ENCODE measurements around the gene LMO3.

GRCh38 chr12:16545836-16546235 lies 60.1 kb downstream of the LMO3 start:
- TF ChIP-seq, protein P1, sequence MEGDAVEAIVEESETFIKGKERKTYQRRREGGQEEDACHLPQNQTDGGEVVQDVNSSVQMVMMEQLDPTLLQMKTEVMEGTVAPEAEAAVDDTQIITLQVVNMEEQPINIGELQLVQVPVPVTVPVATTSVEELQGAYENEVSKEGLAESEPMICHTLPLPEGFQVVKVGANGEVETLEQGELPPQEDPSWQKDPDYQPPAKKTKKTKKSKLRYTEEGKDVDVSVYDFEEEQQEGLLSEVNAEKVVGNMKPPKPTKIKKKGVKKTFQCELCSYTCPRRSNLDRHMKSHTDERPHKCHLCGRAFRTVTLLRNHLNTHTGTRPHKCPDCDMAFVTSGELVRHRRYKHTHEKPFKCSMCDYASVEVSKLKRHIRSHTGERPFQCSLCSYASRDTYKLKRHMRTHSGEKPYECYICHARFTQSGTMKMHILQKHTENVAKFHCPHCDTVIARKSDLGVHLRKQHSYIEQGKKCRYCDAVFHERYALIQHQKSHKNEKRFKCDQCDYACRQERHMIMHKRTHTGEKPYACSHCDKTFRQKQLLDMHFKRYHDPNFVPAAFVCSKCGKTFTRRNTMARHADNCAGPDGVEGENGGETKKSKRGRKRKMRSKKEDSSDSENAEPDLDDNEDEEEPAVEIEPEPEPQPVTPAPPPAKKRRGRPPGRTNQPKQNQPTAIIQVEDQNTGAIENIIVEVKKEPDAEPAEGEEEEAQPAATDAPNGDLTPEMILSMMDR (conservative IDR thresholded peaks at IDR 0.05; ENCODE audit: low read depth, low read length), result no peak
- TF ChIP-seq EZH2 (IDR thresholded peaks at IDR 0.05; ENCODE audit: borderline replicate concordance, low read depth, low read length, poor library complexity, severe bottlenecking), result no peak
